Inferior parietal cortex (tissue), 1 donor: ENCODE results near the gene ZNF205.
"Not testable (repeated sequence)": the region's sequence is repeated elsewhere in the genome, so short reads cannot be mapped to it uniquely, and the experiment has no call there.

ENCODE experiments used
- DNase-seq: peaks from one replicate; pipeline ENCODE4 v3.0.0-alpha.2; 2016; ENCODE audit errors: extremely low spot score

ZNF205 gene

DNA sequence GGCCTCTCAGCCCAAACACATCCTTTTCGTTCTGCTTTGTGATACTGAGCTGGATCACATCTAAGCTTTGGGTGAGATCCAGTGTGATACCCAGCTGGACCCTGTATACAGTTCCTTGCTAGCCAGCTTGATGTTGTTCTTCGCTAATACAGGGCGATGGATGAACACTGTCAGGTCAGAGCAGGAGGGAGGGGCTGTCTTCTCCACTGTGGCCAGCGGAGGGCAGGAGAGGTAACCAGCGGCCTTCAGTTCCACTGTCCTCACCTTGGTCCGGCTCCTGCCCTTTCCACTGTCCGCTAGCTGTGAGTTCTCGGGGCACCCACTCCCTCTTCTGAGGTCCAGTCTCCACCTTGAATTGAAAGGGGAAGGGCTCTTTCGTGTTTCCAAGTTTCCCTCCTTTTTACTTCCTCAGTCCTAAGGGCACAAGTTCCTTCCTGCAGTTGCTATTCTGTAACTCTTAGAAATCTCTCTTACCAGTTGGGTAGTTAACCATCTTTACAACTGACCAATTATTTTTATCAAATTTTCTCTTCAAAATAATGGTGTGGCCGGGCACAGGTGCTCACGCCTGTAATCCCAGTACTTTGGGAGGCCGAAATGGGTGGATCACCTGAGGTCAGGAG is 19.5 kb downstream of the ZNF205 start:
- DNase-seq, result no peak

DNA sequence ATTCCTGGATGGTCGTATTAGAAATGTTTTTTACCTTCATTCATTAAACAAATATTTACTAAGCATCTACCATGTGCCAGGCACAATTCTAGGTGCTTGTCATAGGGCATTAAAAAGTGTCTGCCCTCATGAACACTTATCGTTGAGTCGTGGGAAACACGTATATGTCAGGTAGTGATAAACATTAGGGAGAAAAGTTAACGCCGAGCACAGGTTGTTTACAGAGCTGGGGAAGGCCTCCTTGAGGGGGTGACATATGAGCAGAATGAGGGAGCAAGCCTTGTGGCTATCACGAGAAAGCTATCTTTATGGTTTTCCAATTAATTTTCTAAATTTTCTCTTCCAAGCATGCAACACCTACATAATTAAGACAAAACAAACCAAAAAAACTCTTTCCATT is 21.5 kb downstream of the ZNF205 start:
- DNase-seq, result no peak

DNA sequence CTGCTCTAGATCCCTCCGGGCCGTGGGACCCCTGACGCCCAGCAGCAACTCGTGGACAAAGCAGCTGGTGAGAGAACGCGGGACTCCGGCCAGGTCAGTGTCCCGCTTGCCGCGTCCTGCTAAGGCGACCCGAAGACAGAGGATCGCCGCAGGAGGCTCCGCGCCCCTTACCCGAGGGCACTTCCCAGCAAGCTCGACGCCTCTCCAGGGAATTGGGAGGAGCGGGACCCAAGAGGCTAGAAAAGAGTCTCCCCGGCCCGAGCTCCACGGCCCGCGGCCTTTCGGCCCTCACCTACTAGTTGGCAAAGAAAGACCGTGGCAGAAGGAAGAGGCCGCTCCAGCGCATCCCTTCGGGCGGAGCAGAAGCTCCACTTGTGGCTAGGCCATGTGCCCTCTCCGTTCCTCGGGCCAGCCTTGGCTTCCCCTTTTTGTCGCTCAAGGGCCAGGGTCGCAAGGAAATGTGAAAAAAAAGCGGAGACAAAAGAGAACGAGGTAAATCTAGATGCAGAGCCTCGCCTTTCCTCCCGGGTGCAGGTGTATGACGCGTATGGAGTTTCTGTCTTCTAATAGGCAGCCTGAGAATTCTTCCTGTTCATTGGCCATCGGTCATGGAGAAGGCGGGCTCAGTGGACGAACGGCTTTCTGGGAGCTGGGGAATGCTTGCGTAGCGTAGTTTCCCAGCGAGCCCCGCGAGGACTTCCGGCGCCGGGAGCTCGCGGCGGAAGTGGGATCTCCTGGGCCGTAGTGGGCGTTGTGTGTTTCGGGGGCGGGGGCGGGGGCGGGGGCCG is 22.1 kb downstream of the ZNF205 start, which contains the start of gene ZNF213:
Gene ZNF213, plus strand, starts transcription at position 692 of the 788 bp plus-strand sequence. CDS start 2,252 bp downstream, outside the sequence.
- peak; percentile 98 for DNase-seq

DNA sequence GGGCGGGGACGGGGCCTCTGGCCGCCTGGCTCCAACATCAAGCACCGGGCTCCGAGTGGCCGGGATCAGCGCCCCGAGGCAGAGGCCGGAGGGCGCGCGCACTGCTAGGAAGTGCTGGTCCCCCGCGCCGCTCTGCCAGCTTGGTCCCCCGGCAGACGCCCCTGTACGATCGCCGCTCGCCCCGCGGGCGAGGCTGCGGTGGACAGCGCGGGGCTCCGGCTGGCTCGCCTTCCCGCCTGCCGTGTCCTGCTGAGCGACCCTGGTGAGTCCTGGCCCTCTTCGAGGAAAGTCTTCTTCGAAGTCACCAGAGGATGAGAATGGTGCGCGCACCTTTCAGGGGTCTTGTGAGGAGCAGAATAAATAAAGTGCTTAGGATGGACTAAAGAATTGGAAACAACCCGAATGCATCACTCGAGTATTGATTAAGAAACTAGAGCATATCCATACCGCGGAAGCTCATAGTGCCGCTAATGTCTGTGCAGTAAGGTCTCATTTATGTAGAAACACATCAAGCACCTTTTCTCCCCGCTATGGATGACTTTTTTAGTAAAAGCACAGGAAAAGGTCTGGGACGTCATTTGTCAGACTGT is 22.8 kb downstream of the ZNF205 start:
- DNase-seq, result peak; percentile 42

DNA sequence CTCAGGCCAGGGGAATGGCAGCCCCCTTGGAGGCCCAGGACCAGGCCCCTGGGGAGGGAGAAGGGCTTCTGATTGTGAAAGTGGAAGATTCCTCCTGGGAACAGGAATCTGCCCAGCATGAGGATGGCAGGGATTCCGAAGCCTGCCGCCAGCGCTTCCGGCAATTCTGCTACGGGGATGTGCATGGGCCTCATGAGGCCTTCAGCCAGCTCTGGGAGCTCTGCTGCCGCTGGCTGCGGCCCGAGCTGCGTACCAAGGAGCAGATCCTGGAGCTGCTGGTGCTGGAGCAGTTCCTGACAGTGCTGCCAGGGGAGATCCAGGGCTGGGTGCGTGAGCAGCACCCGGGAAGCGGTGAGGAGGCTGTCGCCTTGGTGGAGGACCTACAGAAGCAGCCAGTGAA is 24.9 kb downstream of the ZNF205 start:
- DNase-seq, result no peak

DNA sequence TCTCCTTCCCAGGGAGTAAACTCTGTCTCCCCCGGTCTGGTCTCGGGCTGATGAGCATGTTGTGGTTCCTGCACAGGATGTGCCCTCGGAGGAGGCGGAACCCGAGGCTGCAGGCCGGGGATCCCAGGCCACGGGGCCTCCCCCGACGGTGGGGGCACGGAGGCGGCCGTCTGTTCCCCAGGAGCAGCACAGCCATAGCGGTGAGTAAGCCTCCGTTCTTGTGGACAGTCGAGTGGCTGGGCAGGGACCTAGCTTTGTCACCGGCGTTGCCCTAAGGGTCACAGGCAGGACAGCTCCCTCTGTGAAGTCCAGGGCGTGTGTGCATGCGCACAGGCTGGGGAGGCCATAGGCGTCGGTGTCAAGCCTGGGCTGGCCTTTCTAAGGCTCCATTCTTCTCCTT is 26.0 kb downstream of the ZNF205 start:
- DNase-seq, result no peak

DNA sequence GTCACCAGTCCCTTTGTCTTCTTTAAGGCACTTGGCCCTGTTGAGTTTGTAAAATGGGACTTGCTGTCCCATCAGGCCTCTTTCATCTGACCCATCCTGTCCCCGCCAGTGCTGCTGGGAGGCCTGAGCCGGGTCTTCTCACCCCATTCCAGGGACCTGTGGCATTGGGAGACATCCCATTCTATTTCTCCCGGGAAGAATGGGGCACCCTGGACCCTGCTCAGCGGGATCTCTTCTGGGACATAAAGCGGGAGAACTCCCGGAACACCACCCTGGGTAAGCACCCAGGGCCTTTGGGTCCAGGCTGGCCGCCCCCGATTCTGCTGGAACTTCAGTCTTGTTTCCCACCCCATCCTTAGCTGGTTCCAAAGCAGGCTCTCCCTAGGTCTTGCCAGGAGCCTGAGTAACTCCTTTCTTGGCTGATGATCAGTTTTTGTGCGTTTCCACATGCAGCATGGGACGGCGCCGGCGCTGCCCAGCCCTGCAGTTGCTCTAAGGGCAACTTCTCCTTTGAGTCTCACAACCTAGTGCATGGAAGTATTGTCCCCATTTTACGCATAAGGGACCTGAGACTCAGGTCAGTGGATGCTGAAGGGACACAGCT is 26.5 kb downstream of the ZNF205 start:
- DNase-seq, result no peak

DNA sequence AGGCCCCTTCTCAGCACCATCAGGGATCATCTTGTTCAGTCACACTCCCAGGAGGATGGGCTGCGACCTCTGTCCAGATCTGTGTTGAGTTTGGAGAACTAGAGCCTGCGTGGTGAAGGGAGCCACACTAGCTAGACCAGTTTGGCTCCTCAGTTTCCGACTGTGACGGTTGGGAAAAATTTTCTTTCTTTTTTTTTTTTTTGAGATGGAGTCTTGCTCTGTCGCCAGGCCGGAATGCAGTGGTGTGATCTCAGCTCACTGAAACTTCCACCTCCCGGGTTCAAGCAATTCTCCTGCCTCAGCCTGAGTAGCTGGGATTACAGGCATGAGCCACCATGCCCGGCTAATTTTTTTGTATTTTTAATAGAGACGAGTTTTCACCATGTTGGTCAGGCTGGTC is 27.2 kb downstream of the ZNF205 start:
- not testable (repeated sequence) for DNase-seq

DNA sequence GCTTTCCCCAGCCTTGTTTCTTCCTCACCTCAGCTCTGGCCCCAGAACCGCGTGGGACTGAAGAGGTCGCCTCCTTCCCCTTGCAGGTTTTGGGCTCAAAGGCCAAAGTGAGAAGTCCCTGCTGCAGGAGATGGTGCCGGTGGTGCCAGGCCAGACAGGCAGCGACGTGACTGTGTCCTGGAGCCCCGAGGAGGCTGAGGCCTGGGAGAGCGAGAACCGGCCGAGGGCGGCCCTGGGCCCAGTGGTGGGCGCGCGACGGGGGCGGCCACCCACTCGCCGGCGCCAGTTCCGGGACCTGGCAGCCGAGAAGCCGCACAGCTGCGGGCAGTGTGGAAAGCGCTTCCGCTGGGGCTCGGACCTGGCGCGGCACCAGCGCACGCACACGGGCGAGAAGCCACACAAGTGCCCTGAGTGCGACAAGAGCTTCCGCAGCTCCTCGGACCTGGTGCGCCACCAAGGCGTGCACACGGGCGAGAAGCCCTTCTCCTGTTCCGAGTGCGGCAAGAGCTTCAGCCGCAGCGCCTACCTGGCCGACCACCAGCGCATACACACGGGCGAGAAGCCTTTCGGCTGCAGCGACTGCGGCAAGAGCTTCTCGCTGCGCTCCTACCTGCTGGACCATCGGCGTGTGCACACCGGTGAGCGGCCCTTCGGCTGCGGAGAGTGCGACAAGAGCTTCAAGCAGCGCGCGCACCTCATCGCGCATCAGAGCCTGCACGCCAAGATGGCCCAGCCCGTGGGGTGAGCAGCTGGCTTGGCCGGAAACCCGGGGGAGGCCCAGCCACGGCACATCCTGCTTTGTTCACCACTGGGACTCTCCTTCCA is 28.4 kb downstream of the ZNF205 start:
- DNase-seq, result no peak

DNA sequence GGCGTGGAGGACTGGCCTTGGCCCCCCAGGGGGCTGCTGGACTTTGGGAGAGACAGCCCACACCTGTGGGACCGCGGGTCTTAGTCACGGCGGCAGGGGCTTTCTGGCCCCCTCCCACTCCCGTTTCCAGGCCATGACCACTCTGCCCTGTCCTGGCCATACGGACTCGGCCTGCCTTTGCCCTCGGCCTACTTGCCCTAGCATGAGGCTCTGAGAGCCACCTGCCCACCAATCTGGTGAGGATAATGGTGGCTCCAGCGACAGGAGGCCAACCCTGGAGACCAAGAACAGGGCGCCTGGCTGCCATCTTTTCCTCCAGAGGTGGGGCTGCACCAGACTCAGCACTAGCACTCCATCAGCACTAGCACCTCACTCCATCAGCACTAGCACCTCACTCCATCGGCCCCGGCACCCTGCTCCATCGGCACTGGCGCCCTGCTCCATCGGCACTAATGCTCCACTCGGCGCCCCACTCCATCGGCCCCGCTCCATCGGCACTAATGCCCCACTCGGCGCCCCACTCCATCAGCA is 29.5 kb downstream of the ZNF205 start:
- no peak for DNase-seq

DNA sequence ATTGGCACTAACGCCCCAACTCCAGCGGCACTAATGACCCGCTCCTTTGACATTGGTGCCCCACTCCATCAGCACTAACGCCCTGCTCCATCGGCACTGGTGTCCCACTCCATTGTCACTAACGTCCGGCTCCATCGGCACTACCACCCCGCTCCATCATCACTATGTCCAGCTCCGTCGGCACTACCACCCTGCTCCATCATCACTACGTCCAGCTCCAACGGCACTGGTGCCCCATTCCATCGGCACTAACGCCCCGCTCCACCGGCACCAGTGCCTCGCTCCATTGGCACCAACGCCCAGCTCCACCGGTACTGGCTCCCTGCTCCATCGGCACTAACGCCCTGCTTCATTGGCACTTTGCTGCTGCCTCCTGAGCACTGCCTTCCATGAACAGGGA is 29.9 kb downstream of the ZNF205 start:
- DNase-seq, result no peak

DNA sequence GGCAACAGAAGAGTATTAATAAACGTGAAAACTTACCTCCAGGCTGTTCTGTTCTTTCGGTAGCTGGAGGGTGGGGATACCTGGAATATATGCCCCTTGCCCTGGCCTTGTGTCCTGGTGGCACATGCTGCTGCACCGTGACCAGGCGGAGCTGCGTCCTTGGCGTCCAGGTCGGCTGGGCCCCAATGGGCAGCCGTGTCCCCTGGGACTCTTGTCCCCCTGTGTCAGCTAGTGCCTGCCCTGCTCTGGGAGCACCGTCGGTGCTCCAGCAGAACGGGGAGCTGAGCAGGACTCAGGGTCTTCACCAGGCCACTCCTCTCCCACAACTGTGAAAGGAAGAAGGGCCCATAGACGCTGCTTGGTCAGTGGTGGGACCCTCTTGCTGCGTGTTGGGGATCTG is 30.4 kb downstream of the ZNF205 start:
- DNase-seq, result no peak

DNA sequence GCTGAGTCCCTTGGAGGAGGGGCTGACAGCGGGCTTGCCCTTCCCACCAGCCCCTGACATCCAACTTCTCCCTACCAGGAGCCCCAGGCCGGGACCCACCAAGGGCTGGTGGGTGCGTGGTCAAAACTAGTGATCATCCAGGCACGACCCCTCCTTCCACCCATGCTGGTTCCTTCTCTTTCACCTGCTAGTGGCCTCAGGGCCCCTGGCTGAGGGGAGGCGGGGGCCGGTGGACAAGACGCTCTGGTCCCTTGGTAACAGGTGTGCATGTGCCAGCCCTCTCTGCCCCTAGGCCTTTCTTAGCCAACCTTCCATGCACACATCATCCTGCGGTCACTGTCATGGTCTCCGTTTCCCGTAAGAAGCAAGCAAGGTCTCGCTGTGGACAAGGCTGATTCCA is 30.8 kb downstream of the ZNF205 start:
- DNase-seq, result no peak

DNA sequence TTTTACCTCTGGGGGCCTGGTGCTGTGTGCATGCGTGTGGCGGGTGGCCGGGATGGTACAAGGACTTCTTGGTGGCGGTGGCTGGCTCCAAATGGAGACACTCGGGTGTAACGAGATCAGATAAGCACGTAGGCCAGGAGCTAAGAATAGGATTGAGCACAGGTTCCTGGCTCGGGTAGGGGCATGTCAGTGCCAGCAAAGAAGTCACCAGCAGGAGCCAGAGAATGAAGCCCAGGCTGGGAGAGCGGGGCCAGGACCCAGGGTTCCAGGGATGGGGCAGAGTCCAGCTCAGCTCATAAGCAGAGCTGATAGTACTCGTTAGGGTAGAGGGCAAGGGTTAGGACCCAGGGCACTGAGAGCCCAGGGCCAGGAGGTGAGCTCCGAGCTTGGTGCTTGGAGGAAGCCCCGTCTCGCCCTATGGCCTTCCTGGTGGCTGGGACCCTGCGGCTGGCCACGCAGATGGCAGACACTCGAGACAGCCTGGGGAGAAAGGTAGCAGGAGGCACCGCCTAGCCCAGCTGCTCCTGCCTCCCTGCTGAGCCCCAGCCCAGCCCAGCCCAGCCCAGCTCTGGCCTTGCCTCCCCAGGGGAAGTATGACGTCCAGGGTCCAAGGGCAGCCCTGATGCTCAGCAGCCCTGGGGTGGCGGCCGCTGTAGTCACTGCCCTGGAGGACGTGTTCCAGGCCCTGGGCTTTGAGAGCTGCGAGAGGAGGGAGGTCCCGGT is 31.4 kb downstream of the ZNF205 start:
- DNase-seq, result no peak

DNA sequence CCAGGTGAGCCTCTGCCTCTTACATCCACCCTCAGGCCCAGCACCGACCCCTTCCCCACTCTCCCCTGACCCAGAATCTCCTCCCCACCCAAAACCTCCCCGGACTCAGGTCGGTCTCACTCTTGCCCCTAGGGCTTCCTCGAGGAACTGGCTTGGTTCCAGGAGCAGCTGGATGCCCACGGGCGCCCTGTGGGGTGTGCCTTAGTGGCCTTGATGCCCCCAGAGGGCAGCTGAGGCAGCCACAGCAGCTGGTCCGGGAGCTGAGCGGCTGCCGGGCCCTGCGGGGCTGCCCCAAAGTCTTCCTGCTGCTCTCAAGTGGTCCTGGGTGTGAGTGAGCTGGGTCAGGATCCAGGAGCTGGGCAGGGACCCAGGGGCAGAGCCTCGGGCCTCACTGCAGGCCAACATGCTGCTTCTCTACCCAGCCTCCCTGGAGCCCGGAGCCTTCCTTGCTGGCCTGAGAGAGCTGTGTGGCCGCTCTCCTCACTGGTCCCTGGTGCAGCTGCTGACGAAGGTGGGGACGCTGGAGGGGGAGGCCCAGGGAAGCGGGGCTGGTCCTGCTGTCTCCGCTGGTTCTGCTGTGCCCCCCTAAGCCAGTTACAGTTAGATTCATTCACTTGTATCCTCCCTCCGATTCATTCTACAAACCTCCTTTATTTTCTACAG is 32.1 kb downstream of the ZNF205 start:
- DNase-seq, result no peak

DNA sequence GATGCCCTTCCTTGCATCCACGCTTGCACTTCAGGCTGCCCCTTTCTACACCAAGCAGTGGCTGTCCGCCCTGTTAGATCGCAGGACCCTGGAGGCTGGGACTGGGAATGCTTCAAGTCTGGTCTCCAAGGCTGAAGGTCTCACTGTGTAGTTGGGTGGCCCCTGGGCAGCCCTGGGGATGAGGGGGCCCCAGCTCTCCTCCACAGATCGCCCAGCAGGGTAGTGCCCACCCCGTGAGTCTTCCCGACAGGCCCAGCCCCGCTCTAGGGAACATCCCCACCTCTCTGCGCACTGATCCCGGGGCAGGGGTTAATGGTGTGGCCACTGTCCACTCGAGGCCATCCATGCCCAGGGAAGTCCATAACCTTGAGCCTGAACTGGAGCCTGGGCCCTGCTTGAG is 32.8 kb downstream of the ZNF205 start:
- DNase-seq, result no peak

DNA sequence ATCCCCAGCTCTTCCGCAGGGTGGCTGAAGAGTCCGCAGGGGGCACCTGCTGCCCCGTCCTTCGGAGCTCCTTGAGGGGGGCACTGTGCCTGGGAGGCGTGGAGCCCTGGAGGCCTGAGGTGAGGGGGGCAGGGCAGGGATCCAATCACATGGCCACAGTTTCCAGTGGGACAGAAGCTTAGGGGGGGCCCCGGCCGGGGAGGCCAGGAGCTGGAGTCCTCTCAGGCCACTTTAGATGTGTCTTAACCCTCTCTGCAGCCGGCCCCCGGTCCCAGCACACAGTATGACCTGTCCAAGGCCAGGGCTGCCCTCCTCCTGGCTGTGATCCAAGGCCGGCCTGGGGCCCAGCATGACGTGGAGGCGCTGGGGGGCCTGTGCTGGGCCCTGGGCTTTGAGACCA is 33.3 kb downstream of the ZNF205 start:
- no peak for DNase-seq

DNA sequence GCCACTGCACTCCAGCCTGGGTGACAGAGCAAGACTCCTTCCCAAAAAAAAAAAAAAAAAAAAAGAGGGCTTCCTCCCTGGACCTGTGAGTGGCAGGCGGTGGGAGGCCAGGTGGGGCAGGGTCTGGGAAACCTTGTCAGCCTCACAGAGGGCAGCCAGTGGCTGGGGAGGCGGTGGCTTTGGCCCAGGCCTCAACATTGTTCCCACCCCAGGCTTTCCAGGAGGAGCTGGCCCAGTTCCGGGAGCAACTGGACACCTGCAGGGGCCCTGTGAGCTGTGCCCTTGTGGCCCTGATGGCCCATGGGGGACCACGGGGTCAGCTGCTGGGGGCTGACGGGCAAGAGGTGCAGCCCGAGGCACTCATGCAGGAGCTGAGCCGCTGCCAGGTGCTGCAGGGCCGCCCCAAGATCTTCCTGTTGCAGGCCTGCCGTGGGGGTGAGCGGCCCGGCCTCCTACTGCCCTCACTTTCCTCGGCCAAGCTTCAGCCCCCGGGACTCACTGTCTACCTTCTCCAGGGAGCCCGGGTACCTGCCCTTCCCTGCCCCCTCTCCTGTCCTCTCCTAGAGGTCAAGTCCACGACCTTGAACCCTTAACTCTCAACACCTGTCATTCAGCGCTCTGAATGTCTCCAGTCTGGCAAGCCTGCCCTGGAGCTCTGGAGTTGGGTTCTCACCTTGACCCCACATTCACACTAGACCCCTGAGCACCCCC is 34.8 kb downstream of the ZNF205 start:
- no peak for DNase-seq

DNA sequence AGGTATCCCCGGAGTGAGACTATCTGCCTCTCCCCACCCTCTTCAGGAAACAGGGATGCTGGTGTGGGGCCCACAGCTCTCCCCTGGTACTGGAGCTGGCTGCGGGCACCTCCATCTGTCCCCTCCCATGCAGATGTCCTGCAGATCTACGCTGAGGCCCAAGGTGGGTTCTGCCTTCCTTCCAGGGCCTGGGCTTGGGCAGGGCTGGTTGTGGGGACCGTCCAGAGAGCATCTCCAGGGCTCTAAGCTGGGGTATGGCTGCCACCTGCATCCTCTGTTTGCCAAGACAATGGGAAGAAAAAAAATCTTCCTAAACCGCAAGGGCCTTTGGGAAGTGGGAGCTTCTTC is 35.3 kb downstream of the ZNF205 start:
- DNase-seq, result no peak
